ENCODE data around the gene JMJD6.
"Not testable (repeated sequence)": the region's sequence is repeated elsewhere in the genome, so short reads cannot be mapped to it uniquely, and the experiment has no call there.

The JMJD6 gene

GRCh38 chr17:76716146-76716838 lies 10.1 kb downstream of the JMJD6 start:
- no peak for DNase-seq (ENCODE audit: low read depth)

DNA sequence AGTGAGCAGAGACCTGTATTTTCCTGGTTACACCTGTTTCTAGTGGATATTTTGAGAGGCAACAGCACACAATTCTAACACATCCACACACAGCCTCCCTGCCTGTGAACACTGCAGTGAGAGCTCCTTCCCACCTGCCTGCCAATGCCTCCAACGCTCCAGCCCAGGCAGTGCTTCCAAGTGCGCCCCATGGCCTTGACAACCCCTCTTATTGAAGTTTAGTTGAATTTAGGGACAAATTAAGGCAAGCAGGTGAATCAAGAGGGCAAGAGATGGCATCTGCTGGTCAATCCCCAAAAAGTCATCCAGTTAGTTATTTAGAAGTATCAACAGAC lies 10.9 kb downstream of the JMJD6 start:
- DNase-seq (ENCODE audit: low read depth), result no peak

DNA sequence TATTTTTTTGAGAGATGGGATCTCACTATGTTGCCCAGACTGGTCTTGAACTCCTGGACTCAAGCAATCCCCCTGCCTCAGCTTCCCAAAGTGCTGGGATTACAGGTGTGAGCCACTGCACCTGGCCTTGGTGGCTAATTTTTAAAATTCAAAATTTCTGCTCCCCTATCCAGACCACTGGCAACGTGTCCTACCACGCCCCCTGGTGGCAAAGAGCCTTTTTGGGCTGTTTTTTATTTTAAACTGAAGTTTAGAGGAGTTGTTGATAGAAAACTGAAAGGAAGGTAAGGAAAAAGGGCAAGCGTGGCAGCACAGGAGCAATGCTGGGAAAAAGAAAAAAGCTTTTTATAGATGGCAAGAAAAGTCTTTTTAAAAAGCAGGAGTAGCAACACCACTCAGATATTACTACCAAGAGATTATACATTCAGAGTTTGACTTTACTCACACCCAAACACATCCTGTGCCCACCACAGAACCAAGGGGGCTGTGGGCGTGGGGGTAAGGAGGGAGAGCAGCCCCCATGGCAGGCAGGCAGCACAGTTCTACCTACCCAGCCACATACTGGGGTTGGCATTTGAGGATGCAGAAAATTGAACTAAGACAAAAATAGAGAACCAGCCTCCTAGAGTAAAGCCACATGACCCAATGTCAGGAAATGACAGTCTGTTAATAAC lies 11.4 kb downstream of the JMJD6 start:
- DNase-seq (ENCODE audit: low read depth), result no peak

GRCh38 chr17:76714336-76714735 lies 12.1 kb downstream of the JMJD6 start:
- DNase-seq (ENCODE audit: low read depth), result no peak

GRCh38 chr17:76713765-76714164 lies 12.6 kb downstream of the JMJD6 start:
- DNase-seq (ENCODE audit: low read depth), result no peak

GRCh38 chr17:76712321-76712720 lies 14.1 kb downstream of the JMJD6 start:
- not testable (repeated sequence) for DNase-seq (ENCODE audit: low read depth)

DNA sequence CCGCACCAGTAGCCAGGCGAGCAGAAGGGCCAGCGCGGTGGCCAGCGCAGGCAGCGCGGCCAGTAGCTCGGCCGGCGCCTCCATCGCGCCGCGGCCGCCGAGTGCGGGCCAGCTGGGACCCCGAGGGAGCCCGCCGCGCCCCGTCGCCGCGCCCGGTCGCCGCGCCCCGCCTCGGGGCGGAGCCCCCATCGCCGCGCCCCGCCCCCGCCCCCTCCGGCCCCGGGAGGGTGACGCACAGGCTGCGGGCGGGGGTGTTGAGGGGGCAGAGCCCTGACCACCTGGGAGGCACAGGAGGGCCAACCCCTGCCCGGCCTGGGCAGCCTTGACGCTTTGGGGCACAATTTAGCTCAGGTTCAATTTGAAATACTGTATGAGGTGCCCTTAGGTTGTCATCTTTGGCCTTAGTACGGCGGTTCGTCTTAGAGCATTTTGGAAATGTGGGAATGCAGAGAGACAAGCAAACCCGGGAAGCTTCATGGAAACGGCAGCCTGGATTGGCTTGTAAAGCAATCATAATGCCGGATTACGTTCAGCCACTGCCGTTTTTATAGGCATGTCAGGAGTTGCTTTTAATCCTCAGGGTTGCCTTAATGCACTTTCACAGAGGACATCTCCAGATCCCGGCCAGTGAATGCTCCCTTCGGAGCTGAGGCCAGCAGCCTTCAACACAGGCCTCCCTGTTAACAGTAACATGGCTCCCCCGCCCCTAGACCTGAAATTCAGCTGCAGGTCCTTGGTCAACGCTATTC lies 15.4 kb downstream of the JMJD6 start, which contains the start of gene MXRA7:
MXRA7 (minus strand) TSS at position 103 of the 749 bp plus-strand sequence; CDS start at position 84, 19 bp downstream.
- no peak for DNase-seq (ENCODE audit: low read depth)

DNA sequence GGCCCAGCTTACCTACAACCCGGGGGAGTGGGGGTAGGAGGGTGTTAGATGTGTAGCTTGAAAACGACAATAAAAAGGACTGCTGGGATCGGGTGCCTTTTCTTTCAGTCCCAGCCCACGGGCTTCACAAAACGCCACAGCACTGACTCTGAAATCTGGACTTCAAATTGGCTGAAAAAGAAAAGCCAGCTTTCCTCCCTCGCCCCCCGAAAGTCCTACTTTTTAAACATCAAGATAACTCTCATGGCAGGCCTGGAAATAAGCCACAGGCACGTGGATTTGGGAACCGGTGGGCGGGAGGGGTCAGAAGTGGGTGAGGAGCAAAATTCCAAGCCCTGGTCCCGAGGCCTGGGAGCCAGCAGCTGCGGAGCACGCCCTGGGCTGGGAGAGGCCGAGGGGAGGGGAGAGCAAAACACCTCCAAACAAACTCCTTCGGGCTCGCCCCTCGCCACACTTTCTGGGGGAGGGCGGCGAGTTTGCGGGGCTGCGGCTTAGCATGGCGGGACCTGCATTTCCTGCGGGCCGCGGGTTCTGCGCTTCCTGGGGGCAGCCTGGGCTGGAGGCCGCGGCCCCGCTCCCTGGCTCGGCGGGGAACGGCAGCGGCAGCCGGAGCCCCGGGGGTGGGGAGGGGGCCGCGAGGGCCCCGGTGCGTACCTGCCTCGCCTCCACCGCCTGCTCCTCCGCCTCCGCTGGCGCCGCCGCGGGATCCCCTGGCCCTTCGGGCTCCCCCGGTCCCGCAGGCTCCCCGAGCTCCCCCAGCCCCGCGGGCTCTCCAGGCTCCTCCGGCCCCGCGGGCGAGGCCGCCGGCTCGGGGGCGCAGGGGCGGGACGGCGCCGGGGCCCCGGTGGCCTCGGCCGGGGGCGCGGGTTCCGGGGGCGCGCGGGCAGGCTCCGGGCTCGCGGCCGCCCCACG lies 16.2 kb downstream of the JMJD6 start:
- DNase-seq (ENCODE audit: low read depth), result not testable (repeated sequence)

DNA sequence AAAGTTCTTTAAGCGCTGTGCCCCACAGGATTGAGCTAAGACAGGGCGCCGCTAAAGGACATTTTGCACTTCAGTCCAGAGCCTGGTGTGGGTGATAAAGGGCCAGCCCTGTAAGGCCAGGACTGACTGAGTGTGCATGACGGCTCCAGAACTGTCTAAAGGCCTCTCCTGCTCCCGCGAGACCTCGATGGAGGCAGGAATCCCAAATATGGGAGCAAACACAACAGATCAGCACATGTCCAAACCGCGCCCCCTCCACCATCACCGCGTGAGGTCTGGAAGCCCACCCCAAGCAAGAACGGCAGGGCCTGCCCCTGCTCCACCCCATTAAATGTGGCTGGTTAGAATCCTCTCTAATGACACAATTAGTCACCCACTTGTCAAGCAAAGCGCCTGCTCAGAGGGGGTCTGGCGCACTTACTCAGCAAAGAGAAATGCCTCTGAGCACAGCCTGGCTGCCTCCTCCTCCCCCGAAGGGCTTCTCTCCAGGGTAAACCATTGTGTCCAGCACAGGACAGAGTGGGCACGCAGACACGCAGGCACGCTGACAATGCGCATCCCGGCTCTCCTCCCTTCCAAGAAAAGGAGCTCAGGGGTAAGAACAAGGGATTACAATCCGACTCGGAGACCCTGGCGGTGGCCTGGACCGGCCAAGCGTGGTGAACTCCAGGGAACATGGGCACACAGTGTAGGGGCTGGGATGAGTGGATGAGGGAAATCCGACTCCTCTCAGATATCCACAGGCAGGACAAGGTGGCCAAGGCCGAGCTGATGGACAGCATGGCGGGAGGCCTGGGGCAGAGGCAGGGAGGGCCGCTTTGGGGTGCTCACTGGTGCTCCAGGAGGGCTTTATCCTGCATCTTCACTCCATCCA lies 17.1 kb downstream of the JMJD6 start:
- DNase-seq (ENCODE audit: low read depth), result peak; percentile 74

GRCh38 chr17:76707985-76708807 lies 18.2 kb downstream of the JMJD6 start:
- DNase-seq (ENCODE audit: low read depth), result no peak

- DNase-seq (ENCODE audit: low read depth), result no peak
Measured at GRCh38 chr17:76706817-76707216, 19.6 kb downstream of the JMJD6 start.

- DNase-seq (ENCODE audit: low read depth), result no peak
Measured at GRCh38 chr17:76704805-76705204, 21.6 kb downstream of the JMJD6 start.

- DNase-seq (ENCODE audit: low read depth), result no peak
Measured at GRCh38 chr17:76702941-76703637, 23.3 kb downstream of the JMJD6 start.

DNA sequence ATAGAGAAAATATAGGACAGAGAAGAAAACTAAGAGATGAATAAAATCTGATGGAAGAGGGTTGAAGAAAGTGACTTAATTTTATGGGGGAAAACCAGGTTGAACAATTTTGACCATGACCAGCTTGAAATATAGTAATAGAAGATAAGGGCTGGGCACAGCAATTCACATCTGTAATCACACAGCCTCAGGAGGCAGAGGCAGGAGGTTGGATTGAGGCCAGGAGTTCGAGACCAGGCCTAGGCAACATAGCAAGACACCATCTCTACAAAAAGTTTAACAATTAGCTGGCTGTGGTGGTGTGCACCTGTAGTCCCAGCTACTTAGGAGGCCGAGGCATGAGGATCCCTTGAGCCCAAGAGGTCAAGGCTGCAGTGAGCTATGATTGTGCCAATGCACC lies 24.3 kb downstream of the JMJD6 start:
- DNase-seq (ENCODE audit: low read depth), result no peak

GRCh38 chr17:76701471-76701967 lies 24.9 kb downstream of the JMJD6 start:
- no peak for DNase-seq (ENCODE audit: low read depth)

DNA sequence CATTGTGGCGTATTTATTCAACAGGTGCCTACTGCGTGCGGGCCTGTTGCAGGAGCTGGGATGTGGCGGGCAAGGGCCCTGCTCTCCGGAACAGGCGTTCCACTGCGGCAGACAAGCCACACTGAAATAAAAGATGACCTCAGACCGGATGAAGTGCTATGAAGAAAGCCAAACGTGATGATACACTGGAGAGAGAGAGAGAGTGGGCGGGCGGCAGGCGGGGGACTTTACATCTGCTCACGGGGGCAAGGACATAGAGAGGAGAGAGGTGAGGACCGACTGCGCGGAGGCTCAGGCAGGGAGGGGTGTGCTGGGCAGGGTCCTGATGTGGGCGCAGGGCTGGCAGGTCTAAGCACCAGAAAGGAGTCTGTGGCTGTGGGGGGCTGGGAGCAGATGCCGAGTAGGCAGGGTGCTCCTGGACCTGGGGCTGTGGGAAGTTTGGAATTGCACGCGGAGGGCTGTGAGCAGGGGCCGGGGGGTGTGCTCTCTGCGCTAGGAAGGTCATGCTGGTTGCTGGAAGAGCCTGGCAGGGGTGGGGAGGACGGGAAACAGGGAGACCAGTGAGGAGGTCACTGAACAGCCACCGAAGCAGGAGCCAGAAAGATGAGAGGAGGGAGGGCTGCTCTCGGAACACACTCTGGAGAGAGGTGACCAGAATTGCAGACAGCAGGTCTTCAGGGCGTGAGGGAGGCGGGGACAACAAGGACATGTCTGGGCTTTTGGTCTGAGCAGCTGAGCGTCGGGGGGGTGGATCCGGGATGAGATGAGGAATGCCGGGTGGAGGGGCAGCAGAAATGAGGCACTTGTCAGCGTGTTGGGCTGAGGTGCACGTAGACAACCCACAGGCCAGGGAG lies 25.6 kb downstream of the JMJD6 start:
- no peak for DNase-seq (ENCODE audit: low read depth)

DNA sequence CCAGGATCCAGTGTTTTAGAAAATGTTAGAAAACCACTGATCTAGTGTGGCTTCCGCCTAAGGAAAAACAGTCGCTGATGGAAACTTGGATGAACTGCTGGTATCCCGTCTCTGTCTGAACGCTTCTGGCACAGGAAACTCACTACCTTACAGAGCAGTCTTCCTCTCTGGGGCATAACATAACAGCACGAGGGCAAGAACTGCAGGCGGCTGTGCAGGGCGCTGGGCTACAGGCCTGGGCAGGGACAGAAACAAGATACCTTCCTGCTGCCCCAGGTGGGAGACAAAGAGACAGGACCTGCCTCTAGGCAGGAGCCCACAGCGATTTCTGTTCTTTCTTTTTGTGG lies 26.2 kb downstream of the JMJD6 start:
- no peak for DNase-seq (ENCODE audit: low read depth)

DNA sequence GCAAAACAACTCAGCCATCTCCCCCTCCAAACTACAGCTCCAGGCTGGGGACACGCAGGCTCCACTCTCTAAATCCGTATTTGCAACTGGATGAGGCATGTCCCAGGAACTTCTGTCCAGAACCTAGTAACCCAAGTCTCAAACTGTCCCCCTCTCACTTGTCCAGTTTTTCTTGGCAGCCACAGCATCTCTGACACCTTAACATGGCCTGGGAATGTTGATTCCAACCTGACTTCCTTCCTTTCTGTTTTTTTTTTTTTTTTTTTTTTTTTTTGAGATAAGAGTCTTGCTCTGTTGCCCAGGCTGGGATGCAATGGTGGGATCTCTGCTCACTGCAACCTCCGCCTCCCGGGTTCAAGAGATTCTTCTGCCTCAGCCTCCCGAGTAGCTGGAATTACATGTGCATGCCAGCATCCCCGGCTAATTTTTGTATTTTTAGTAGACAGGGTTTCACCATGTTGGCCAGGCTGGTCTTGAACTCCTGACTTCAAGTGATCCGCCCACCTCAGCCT lies 27.9 kb downstream of the JMJD6 start:
- DNase-seq (ENCODE audit: low read depth), result not testable (repeated sequence)

All from fibroblast of the conjunctiva (primary cell).